Activated CD8-positive, alpha-beta T cell treated with anti-CD3 and anti-CD28 coated beads, Interleukin-2, amount 10 ng/mL, durations not matched to agents 7 days and 5 days (primary cell): ENCODE measurements around the gene MRPS6. TPM values are rescaled to one million over a fixed set of nuclear protein-coding genes. Genes with fewer than 3 reads are reported as not detected.

Source experiments
- ATAC-seq: fragments of 150-1000 bp; cut with Tn5 transposase; one replicate; pipeline ENCODE4 v1.10.0; 2021; ENCODE audit warnings: moderate library complexity
- CTCF ChIA-PET: fragments of 350-600 bp; sonication (Branson Sonifier 250); formaldehyde crosslinking; loops from one replicate; lab custom pipeline; 2021; ENCODE audit warnings: antibody characterized with exemption; lab: Charles Lee
- POLR2A ChIA-PET: fragments of 350-600 bp; sonication (Branson Sonifier 250); formaldehyde crosslinking; loops from one replicate; lab custom pipeline; 2021; ENCODE audit warnings: antibody characterized with exemption; lab: Charles Lee
- DNase-seq: peaks from one replicate; pipeline ENCODE4 v3.0.0-alpha.2; 2020
- H3K27ac Mint-ChIP-seq: one replicate; pipeline ENCODE4 v1.8.0; 2021; ENCODE audit warnings: mild to moderate bottlenecking, mixed read lengths
- H3K27me3 Mint-ChIP-seq: one replicate; pipeline ENCODE4 v1.8.0; 2021; ENCODE audit warnings: low read depth, mixed read lengths
- H3K36me3 Mint-ChIP-seq: one replicate; pipeline ENCODE4 v1.8.0; 2021; ENCODE audit warnings: low read depth, mixed read lengths
- H3K4me1 Mint-ChIP-seq: one replicate; pipeline ENCODE4 v1.8.0; 2021; ENCODE audit warnings: low read depth, mixed read lengths
- H3K4me3 Mint-ChIP-seq: one replicate; pipeline ENCODE4 v1.8.0; 2021; ENCODE audit warnings: mild to moderate bottlenecking, mixed read lengths
- H3K9me3 Mint-ChIP-seq: one replicate; pipeline ENCODE4 v1.8.0; 2022; ENCODE audit warnings: mixed read lengths; ENCODE audit not compliant: insufficient read depth
- total RNA-seq, 2 experiments: library from RNA; stranded (reverse); gene quantifications; one replicate each; pipeline ENCODE4 v1.2.3, GENCODE V29; 2021

MRPS6 gene
- total RNA-seq, 2 experiments from 2014 or later, result 80.2 to 84.3 TPM

DNA sequence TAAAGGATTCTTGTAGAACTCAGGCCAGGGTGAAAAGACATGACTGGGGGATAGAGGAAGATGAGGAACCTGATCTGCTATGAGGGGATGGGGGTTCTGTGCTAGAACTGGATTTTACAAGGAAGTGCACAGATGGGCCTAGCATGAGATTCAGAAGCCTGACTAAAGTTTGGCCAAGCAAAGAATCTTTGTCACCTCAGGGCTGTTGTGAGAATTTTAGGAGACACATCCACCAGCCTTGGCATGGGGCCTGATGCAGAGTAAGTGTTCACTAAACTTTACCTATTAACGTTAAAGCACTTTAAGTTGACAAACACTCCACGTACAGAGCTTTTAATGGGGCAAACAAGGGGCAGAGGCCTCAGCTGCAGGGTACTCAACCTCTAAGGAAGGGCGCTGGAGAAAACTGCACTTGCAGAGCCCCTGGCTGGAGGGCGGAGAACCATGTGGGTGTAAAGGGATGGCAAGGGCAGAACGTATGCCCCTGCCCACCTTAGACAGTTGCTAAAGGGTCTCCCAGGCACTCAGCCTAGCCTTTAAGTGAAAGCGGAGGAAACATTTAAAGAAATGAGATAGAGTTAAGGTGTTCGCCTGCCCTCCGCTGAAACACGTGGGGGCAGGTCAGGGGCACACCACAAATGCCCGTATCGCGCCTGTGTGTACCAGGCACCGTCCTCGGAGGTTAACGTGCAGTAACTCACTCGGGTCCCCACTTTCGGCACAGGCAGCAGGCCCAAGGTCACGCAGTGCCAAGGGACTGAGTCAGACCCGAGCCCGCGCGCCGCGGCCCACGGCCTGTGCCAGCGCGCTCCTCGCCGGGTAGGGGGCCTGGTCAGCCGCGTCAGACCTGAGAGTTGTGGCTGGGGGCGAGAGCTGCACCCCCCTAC is 990 bp upstream of the MRPS6 start:
- CTCF ChIA-PET, result interaction anchor here (1.1 to 6.6 kb wide), 5 partner anchors 14 to 148 kb away, joined by 3 to 63 read pairs (median 28); no protein-coding TSS in a partner anchor
- Mint-ChIP-seq H3K27ac (peak overlapping the region; percentile 7), H3K4me3 (peak overlapping the region; percentile 73), H3K36me3 (peaks cover 30% of the 10 kb centered on the region), H3K4me1 (peaks cover 37% of the 10 kb centered on the region), H3K9me3 (no peaks in the 10 kb centered on the region), H3K27me3 (peaks cover 4% of the 10 kb centered on the region)
- DNase-seq, result no peak
- POLR2A ChIA-PET, result interaction anchor here (0.6 to 5.1 kb wide), 4 partner anchors 38 to 140 kb away, joined by 4 to 42 read pairs (median 8); no protein-coding TSS in a partner anchor
- ATAC-seq, result no peak

DNA sequence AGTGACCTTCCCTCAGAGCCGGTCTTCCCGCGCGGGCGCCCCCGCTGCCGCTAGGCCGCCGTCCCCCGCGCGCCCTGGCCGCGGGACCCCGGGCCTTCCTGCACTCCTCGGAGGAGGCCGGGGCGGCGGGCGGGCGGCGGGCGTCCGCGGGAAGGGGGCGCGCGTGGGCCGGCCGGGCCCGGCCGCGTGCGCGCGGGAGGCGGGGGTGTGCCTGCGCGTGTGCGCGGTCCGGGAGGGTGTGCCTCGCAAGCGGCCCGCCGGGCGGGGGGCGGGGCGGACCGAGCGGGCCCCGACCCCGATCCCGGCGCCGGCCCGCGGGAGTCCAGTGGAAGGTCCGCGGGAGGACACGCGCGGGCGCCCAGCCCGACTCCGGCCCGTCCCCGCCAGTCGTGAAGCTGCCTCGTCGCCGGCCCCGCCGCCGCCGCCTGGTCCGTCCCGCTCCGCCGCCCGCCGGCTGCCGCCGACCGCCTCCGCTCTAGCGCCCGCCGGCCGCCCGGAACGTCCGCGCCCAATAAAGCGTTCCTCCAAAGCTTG is 438 bp downstream of the MRPS6 start:
- ChIA-PET CTCF (interaction anchor here (1.0 to 6.6 kb wide), 12 partner anchors 13 to 273 kb away, joined by 3 to 63 read pairs (median 4); no protein-coding TSS in a partner anchor), POLR2A (interaction anchor here (0.8 to 5.1 kb wide), 11 partner anchors 10 to 150 kb away, joined by 3 to 42 read pairs (median 4); no protein-coding TSS in a partner anchor)
- Mint-ChIP-seq H3K36me3 (peaks cover 42% of the 10 kb centered on the region), H3K4me3 (peak overlapping the region; percentile 92), H3K4me1 (peaks cover 50% of the 10 kb centered on the region), H3K9me3 (no peaks in the 10 kb centered on the region), H3K27me3 (peaks cover 4% of the 10 kb centered on the region), H3K27ac (peak overlapping the region; percentile 75)
- ATAC-seq (peak; percentile 60), DNase-seq (peak; percentile 49)

DNA sequence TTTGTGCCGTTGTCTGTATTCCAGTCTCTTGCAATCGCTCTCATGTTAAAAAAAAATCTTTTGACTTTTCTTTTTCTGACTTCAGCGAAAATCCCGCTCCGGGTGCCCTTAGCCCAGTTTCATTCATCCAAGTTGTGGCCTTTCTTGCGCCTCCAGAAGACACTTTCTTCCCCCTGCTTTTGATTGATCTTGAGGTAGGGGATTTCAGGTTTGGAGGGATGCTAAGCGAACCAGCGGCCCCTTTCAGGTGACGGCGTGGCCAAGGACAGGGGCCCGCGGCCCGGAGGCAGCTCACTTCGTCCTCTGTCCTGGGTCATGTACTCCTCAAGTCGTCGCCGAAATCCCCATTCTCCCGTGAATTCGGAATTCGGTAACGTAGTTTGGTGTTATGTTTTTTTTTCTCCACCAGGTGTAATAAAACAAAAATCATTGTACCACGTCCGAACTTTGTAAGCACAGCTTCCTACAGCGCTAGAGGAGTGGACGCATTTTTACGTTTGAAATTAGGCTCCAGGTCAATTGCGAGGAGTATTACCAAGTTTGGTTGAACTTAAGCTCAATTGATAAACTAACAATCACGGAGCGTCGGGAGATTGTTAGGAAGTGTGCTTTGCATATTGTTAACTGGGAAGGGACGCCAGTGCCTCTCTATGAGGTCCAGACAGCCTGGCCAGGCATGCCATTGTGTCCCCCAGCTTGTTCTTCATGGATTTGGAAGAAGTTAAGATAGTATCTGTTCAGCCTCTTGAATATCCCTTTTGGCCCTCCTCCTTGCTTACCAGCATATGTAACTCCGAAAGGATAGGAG is 1.1 kb downstream of the MRPS6 start:
- Mint-ChIP-seq H3K27me3 (peaks cover under 1% of the 10 kb centered on the region), H3K4me3 (peak overlapping the region; percentile 92), H3K36me3 (peaks cover 45% of the 10 kb centered on the region), H3K4me1 (peaks cover 56% of the 10 kb centered on the region), H3K27ac (peak overlapping the region; percentile 75), H3K9me3 (no peaks in the 10 kb centered on the region)
- ChIA-PET CTCF (interaction anchor here (0.9 to 6.6 kb wide), 11 partner anchors 12 to 273 kb away, joined by 3 to 63 read pairs (median 4); no protein-coding TSS in a partner anchor), POLR2A (interaction anchor here (1.1 to 5.1 kb wide), 7 partner anchors 11 to 150 kb away, joined by 4 to 42 read pairs (median 5); no protein-coding TSS in a partner anchor)
- DNase-seq, result no peak
- no peak for ATAC-seq

DNA sequence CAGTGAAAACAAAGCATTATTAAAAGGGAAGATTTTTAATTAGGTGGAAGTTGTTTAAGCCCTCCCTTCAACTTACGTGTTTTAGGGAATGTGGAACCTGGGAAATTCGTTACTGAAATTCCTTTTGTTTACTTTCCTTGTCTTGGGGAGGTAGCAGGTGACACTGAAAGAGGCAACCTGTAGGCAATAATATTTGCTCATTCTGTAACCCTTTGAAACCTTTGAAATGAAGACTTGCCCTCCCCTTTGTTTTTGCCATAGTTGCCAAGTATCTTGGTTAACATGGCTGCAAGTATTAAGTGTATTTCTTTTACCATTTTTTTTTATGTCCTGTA is 1.7 kb downstream of the MRPS6 start:
- no peak for ATAC-seq
- ChIA-PET POLR2A (interaction anchor here (0.8 to 5.1 kb wide), 6 partner anchors 11 to 151 kb away, joined by 3 to 42 read pairs (median 4); no protein-coding TSS in a partner anchor), CTCF (interaction anchor here (0.9 to 6.6 kb wide), 9 partner anchors 12 to 273 kb away, joined by 4 to 63 read pairs (median 7); no protein-coding TSS in a partner anchor)
- Mint-ChIP-seq H3K36me3 (peaks cover 51% of the 10 kb centered on the region), H3K27ac (peak overlapping the region; percentile 75), H3K4me3 (peak overlapping the region; percentile 92), H3K4me1 (peaks cover 61% of the 10 kb centered on the region), H3K27me3 (no peaks in the 10 kb centered on the region), H3K9me3 (no peaks in the 10 kb centered on the region)
- DNase-seq, result no peak

DNA sequence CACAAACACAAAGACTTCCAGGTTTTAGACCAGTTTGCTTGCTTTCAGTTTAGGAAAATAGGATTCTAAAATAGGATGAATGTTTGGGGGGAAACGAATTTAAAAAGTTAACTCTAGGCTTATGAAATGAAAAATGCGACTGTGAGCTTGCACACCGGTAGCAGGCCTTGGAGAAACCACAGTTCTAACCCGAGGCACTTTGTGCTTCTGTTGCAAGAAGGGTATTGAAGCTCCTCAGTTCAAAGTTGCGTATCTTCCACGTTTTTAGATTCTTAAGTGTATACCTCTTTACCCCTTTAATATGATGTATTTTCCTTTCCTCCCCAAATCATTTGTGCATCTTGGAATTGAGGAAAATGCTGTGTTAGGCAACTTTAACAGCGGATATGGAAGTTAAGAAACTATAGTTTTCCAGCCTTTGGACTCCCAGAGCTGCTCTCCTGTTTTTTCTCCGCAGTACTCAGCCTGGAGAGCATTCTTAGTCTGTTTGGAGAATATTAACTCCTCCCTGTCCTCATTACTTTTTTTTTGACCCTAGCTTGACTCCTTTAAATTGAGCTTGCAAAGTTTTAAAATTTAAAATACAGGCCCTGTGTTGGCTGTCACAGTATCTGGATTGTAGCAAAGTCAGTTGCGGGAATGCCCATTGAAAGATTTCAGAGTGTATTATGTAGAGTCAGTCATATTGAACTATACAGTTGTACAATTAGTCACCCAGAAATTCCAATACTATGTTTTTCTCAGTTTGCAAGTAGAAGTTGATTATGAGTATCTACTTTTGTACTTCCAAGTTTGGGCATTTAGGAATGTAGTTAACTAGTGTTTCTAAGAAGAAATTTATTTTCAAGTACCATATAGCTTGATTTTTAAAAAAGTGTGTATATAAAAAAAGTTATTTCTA is 2.6 kb downstream of the MRPS6 start:
- H3K4me1 Mint-ChIP-seq, result peaks cover 71% of the 10 kb centered on the region
- CTCF ChIA-PET, result interaction anchor here (1.0 to 6.6 kb wide), 13 partner anchors 11 to 292 kb away, joined by 3 to 63 read pairs (median 5); no protein-coding TSS in a partner anchor
- POLR2A ChIA-PET, result interaction anchor here (0.6 to 5.1 kb wide), 6 partner anchors 10 to 152 kb away, joined by 3 to 42 read pairs (median 4); no protein-coding TSS in a partner anchor
- H3K4me3 Mint-ChIP-seq, result peak overlapping the region; percentile 92
- H3K27me3 Mint-ChIP-seq, result no peaks in the 10 kb centered on the region
- H3K9me3 Mint-ChIP-seq, result no peaks in the 10 kb centered on the region
- DNase-seq, result peak; percentile 48
- H3K27ac Mint-ChIP-seq, result peak overlapping the region; percentile 51
- no peak for ATAC-seq
- peaks cover 60% of the 10 kb centered on the region for H3K36me3 Mint-ChIP-seq

DNA sequence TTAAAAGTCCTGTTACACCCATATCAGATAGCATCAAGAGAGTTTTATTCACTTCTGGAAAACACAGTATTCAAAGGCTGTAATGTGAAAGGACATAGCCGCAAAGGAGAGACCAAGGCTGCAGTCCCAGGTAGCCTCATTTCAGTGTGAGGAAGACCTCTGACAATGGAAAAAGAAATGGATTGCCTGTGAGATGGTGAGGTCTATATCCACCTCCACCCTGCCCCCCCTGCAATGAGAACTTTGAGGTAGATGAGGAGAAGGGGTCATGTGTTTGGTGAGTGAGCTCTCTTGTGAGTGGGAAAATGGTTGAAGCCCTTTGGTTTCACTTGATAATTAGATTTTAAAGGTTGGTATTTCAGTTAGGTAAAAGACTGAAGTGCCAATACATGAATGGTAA is 3.5 kb downstream of the MRPS6 start:
- no peak for DNase-seq
- Mint-ChIP-seq H3K4me1 (peaks cover 77% of the 10 kb centered on the region), H3K36me3 (peaks cover 62% of the 10 kb centered on the region), H3K9me3 (no peaks in the 10 kb centered on the region), H3K27me3 (no peaks in the 10 kb centered on the region), H3K4me3 (peak overlapping the region; percentile 45), H3K27ac (peak overlapping the region; percentile 26)
- ChIA-PET CTCF (interaction anchor here (1.3 to 6.6 kb wide), 7 partner anchors 15 to 291 kb away, joined by 3 to 63 read pairs (median 26); no protein-coding TSS in a partner anchor), POLR2A (interaction anchor here (1.3 to 5.1 kb wide), 2 partner anchors 100 to 128 kb away, joined by 3 to 42 read pairs; no protein-coding TSS in a partner anchor)
- ATAC-seq, result no peak

DNA sequence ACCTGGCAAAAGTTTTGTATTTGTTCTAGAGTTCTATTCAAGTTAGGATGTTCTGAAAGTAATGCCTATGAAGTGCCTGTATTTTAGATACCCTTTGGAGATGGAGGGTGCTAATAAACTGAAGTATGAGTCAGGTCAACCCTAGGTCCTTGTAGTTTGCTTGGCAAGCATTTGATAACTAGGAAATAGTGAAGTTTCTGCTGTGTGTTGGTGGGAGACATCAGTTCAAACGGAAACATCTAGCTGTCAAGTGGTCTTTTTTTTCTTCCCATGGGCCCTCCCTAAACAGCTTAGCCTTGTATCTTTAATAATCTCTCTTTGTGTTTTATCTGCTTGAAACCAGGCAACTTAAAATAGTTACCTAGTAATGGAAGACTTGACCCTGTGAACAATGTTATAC is 4.5 kb downstream of the MRPS6 start:
- Mint-ChIP-seq H3K27ac (peak overlapping the region; percentile 73), H3K4me3 (peak overlapping the region; percentile 49), H3K4me1 (peaks cover 80% of the 10 kb centered on the region), H3K9me3 (no peaks in the 10 kb centered on the region), H3K27me3 (no peaks in the 10 kb centered on the region), H3K36me3 (peaks cover 72% of the 10 kb centered on the region)
- ChIA-PET POLR2A (no interaction called here), CTCF (interaction anchor here (2.2 to 6.6 kb wide), 3 partner anchors 14 to 270 kb away, joined by 15 to 62 read pairs (median 26); no protein-coding TSS in a partner anchor)
- DNase-seq (no peak), ATAC-seq (peak; percentile 10)

DNA sequence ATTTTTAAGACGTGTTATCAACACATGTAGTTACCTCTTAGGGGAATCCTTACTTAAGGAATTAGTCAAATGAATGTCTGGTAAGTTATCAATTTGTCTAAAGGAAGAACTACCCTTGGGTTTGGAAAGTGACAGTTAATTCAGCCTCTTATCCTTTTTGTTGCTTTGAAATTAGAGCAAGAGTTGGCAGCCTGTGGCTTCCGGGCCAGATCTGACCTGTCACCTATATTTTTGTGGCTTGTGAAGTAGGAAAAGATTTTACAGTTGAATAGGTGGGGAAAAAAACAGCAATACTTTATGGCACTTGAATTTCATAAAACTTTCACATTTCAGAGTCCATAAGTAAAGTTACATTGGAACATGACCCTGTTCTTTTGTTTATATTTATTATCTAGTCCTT is 5.5 kb downstream of the MRPS6 start:
- CTCF ChIA-PET, result interaction anchor here (2.2 to 6.6 kb wide), 3 partner anchors 13 to 269 kb away, joined by 15 to 62 read pairs (median 26); no protein-coding TSS in a partner anchor
- H3K4me3 Mint-ChIP-seq, result peak overlapping the region; percentile 49
- POLR2A ChIA-PET, result no interaction called here
- H3K36me3 Mint-ChIP-seq, result peaks cover 82% of the 10 kb centered on the region
- no peaks in the 10 kb centered on the region for H3K9me3 Mint-ChIP-seq
- H3K4me1 Mint-ChIP-seq, result peaks cover 90% of the 10 kb centered on the region
- DNase-seq, result peak; percentile 56
- no peak for ATAC-seq
- H3K27ac Mint-ChIP-seq, result peak overlapping the region; percentile 73
- H3K27me3 Mint-ChIP-seq, result no peaks in the 10 kb centered on the region

DNA sequence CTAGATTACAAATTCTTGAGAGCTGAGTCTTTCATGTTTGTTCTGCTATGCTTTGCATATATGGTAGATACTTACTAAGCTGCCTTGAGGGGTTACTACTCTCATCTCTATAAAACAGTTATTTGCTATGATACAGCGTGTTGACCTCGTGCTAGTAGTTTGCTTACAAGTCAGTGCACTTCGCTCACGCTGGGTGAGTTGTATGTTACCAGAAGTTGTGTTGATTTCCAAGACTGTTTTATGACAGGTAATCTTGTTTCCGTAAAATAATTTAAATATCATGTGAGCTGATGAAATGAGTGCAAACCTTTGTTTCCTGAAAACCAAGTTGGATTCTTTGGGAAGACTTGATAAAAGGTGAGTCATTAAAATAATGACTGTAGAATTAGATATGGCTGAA is 7.3 kb downstream of the MRPS6 start:
- Mint-ChIP-seq H3K4me1 (peaks cover 90% of the 10 kb centered on the region), H3K27ac (no peak overlapping the region), H3K9me3 (no peaks in the 10 kb centered on the region), H3K4me3 (no peak overlapping the region), H3K36me3 (peaks cover 77% of the 10 kb centered on the region), H3K27me3 (no peaks in the 10 kb centered on the region)
- DNase-seq (no peak), ATAC-seq (no peak)
- ChIA-PET CTCF (interaction anchor here (1.0 to 3.6 kb wide), 3 partner anchors 12 to 156 kb away, joined by 3 to 21 read pairs (median 7); no protein-coding TSS in a partner anchor), POLR2A (no interaction called here)

DNA sequence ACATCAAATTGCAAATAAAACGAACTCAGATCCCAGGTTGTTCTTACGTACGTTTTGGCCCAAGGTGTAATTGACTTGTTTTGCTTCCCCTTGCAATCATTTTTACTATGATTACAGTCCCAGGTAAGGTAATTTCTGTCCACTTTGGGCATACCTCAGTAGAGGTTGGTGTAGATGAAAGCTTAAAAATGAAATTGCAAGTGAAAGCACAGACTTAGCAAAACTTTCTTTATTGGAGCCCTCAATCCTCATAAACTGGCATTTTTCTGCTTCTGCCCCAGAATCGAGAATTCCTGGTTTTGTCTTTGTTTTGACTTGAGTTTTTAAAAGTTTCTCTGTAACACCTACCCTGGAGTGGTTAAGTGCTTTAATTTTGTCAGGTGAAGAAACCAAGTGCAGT is 9.4 kb downstream of the MRPS6 start:
- no peaks in the 10 kb centered on the region for H3K9me3 Mint-ChIP-seq
- H3K27me3 Mint-ChIP-seq, result no peaks in the 10 kb centered on the region
- H3K4me3 Mint-ChIP-seq, result no peak overlapping the region
- H3K27ac Mint-ChIP-seq, result no peak overlapping the region
- CTCF ChIA-PET, result interaction anchor here (2.3 to 3.6 kb wide), 2 partner anchors 10 to 158 kb away, joined by 6 to 21 read pairs; no protein-coding TSS in a partner anchor
- peaks cover 61% of the 10 kb centered on the region for H3K36me3 Mint-ChIP-seq
- H3K4me1 Mint-ChIP-seq, result peaks cover 71% of the 10 kb centered on the region
- DNase-seq (no peak), ATAC-seq (no peak)
- POLR2A ChIA-PET, result interaction anchor here (0.6 to 1.3 kb wide), 2 partner anchors 47 to 135 kb away, joined by 3 read pairs; no protein-coding TSS in a partner anchor
